SK-N-MC (cell line): ENCODE results near the gene CPOX.

ENCODE experiments used
- DNase-seq: peaks from one replicate; pipeline ENCODE4 v3.0.0-alpha.2; 2011; ENCODE audit warnings: low read depth, low spot score
- H3K27ac ChIP-seq: fragments of 200-600 bp; sonication (generic); 2 replicates; pipeline ENCODE4 v1.5.1; 2016; ENCODE audit warnings: mixed run types
- H3K36me3 ChIP-seq: fragments of 200-600 bp; sonication (generic); 2 replicates; pipeline ENCODE4 v1.6.1; 2017; ENCODE audit warnings: antibody characterized with exemption, low read length, mixed read lengths; ENCODE audit not compliant: insufficient read depth
- H3K4me3 ChIP-seq: fragments of 200-600 bp; sonication (generic); 2 replicates; pipeline ENCODE4 v1.5.1; 2016
- H3K9ac ChIP-seq: fragments of 200-600 bp; sonication (generic); 2 replicates; pipeline ENCODE4 v1.8.0; 2017; ENCODE audit warnings: mixed run types, mixed read lengths; ENCODE audit not compliant: insufficient read length
- H3K9me3 ChIP-seq: fragments of 200-600 bp; sonication (generic); 2 replicates; pipeline ENCODE4 v1.6.1; 2017; ENCODE audit warnings: low read depth, mild to moderate bottlenecking, antibody characterized with exemption, low read length, moderate library complexity, mixed read lengths
- EZH2 ChIP-seq: fragments of 200-600 bp; sonication (generic); IDR thresholded peaks from one replicate; pipeline ENCODE4 v1.6.1; 2017; ENCODE audit warnings: antibody characterized with exemption
- FOXP2 ChIP-seq: optimal IDR thresholded peaks from 2 replicates; pipeline ENCODE3; 2011; ENCODE audit warnings: mild to moderate bottlenecking, moderate library complexity; ENCODE audit not compliant: insufficient read depth; ENCODE audit errors: extremely low read length, control extremely low read depth
- POLR2AphosphoS5 ChIP-seq: IDR thresholded peaks from 2 replicates; pipeline ENCODE4 v1.6.1; 2012; ENCODE audit warnings: mild to moderate bottlenecking, low read depth, low read length, borderline replicate concordance

Gene CPOX

DNA sequence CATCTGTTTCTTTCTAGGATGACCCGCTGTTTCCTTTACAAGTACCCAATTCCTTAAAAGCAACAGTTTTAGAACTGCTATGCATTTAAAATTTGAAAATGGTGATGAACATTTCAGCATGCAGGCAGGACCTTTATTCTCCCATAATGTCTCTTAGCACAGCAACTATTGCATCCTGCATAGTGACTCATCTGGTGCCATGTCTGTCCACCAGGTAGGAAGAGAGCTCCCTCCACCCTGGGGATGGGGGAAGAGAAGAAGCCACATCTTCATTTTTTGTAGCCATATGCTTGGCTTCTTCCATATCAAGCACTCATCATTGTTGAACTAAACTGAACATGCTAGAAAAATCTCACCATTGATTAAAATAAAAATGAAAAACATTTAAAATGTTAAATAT is 51.7 kb downstream of the CPOX start:
- Histone ChIP-seq H3K9me3 (no peaks in the 10 kb centered on the region), H3K9ac (no peak overlapping the region), H3K27ac (no peak overlapping the region), H3K36me3 (no peaks in the 10 kb centered on the region), H3K4me3 (no peak overlapping the region)
- TF ChIP-seq EZH2 (no peak), POLR2AphosphoS5 (no peak), FOXP2 (no peak)
- DNase-seq: no peak

DNA sequence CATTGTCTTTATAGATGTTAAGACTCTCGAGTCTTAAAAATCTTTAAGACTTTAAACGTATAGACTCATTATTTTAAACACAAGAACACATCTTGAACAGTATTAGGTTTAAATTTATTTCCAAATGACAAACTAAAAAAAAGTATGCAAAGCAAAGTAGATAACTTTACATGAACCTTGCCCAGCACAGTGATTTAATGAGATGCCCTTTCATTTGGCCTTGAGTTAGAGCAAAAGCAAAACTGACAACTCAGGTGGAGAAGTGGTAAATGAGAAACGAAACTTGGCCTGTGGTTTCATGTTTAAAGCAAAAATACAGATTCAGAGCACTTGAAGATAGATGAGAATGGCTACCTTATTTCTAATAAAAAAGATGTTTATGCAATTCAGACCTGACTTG is 53.1 kb downstream of the CPOX start:
- H3K4me3 ChIP-seq: no peak overlapping the region
- no peaks in the 10 kb centered on the region for H3K36me3 ChIP-seq
- H3K9ac ChIP-seq: no peak overlapping the region
- TF ChIP-seq FOXP2: no peak
- no peak for TF ChIP-seq EZH2
- TF ChIP-seq POLR2AphosphoS5: no peak
- H3K27ac ChIP-seq: no peak overlapping the region
- DNase-seq: no peak
- no peaks in the 10 kb centered on the region for H3K9me3 ChIP-seq

DNA sequence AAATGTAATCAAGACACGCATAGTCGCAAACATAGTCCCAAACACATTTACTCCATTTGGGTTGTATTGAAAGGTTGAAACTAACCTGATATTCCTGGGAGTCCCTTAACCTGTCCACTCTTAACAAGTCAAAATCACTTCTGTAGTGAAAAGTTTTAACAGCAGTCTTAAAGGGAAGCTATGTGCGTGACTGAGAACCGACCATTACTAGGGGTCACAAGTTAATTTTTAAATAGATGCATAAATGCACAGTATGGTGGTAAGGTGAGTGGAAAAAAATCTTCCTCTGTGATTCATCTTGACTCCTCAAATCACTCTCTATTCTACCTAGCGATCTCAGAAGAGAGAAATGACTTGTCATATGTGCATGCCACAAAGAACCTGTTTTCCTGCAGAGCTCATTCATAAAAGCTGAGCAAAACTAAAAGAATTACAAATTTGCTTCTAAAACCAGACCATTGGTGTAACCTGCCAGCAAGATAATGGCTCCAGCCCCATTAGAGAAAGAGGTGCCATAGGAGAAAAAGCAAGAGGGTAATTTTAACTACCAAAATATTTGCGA is 56.9 kb downstream of the CPOX start:
- no peaks in the 10 kb centered on the region for H3K9me3 ChIP-seq
- H3K27ac ChIP-seq: no peak overlapping the region
- H3K9ac ChIP-seq: no peak overlapping the region
- H3K4me3 ChIP-seq: no peak overlapping the region
- no peak for DNase-seq
- TF ChIP-seq EZH2: no peak
- TF ChIP-seq POLR2AphosphoS5: no peak
- no peak for TF ChIP-seq FOXP2
- H3K36me3 ChIP-seq: no peaks in the 10 kb centered on the region

DNA sequence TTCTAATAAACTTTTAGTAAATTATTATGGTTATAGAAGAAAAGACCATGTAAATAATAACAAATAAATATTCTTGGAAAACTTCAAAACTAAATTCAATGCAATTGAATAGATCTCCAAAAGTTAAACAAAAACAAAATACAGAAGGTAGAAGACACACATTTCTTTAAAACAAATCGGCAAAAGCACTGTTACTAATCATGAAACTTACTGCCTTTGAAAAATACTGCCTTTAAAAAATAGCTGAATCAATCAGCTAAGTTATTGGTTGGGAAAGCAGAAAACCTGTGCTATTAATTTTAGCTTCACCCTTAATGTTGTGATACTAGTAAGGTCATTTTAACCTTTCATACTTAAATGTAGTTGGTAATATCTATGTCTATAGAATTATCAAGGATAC is 58.7 kb downstream of the CPOX start:
- TF ChIP-seq POLR2AphosphoS5 (no peak), FOXP2 (no peak), EZH2 (no peak)
- no peak overlapping the region for H3K4me3 ChIP-seq
- no peak overlapping the region for H3K9ac ChIP-seq

DNA sequence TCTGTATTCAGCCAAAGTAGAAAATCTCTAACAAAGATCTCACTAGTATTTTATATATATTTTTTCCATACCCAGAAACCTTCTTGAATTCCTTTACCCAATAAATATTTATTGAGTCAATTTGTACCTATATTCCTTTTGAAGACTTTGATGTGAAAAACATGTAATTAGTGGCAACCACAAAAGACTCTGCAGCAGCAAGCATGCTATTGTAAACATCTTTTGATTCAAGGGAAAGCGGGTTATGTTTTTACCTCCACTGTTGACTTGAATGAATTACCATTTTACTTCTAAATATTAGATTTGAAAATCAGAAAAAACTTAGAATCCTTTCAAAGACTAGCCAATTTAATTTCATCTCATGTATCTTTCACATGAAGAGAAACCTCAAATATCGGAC is 59.2 kb downstream of the CPOX start:
- Histone ChIP-seq H3K27ac (no peak overlapping the region), H3K4me3 (no peak overlapping the region), H3K9me3 (no peaks in the 10 kb centered on the region), H3K36me3 (no peaks in the 10 kb centered on the region), H3K9ac (no peak overlapping the region)
- no peak for DNase-seq
- no peak for TF ChIP-seq EZH2
- TF ChIP-seq POLR2AphosphoS5: no peak
- no peak for TF ChIP-seq FOXP2

More for the DNA sequence above, 58.7 kb downstream of the CPOX start:
- Histone ChIP-seq H3K9me3 (no peaks in the 10 kb centered on the region), H3K36me3 (no peaks in the 10 kb centered on the region), H3K27ac (no peak overlapping the region)
- no peak for DNase-seq

DNA sequence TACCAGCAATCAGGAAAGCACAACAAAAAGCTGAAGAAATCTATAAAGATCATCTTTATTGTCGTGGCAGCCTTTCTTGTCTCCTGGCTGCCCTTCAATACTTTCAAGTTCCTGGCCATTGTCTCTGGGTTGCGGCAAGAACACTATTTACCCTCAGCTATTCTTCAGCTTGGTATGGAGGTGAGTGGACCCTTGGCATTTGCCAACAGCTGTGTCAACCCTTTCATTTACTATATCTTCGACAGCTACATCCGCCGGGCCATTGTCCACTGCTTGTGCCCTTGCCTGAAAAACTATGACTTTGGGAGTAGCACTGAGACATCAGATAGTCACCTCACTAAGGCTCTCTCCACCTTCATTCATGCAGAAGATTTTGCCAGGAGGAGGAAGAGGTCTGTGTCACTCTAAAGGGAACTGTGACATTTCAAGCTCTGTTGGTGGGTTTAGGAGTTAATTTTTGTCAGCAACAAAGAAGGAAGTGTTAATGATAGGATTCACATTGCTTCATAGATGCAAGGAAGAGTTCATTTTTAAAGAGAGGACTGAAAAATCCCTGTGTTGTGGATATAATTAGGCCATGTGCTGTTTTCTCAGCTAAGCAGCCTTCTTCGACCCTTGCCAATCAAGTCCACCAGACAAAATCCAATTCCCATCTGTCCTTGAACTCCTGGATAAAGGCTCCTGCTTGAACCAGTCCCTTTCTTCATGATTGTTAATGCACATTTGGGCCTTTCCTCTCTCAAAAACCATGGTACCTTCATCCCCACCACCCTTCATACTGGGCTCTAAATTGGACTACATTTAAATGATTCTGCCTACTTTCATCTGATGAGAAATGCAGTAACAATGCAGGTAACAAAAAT is 60.5 kb downstream of the CPOX start:
- H3K4me3 ChIP-seq: no peak overlapping the region
- TF ChIP-seq EZH2 (no peak), POLR2AphosphoS5 (no peak), FOXP2 (no peak)
- no peak overlapping the region for H3K27ac ChIP-seq
- H3K9ac ChIP-seq: no peak overlapping the region
- DNase-seq: no peak
- no peaks in the 10 kb centered on the region for H3K9me3 ChIP-seq
- H3K36me3 ChIP-seq: no peaks in the 10 kb centered on the region

DNA sequence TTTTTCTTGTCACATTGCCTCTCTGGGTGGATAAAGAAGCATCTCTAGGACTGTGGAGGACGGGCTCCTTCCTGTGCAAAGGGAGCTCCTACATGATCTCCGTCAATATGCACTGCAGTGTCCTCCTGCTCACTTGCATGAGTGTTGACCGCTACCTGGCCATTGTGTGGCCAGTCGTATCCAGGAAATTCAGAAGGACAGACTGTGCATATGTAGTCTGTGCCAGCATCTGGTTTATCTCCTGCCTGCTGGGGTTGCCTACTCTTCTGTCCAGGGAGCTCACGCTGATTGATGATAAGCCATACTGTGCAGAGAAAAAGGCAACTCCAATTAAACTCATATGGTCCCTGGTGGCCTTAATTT is 61.2 kb downstream of the CPOX start:
- H3K9me3 ChIP-seq: no peaks in the 10 kb centered on the region
- H3K9ac ChIP-seq: no peak overlapping the region
- TF ChIP-seq EZH2: no peak
- TF ChIP-seq FOXP2: no peak
- no peak for TF ChIP-seq POLR2AphosphoS5
- H3K36me3 ChIP-seq: no peaks in the 10 kb centered on the region
- DNase-seq: no peak
- H3K4me3 ChIP-seq: no peak overlapping the region
- no peak overlapping the region for H3K27ac ChIP-seq

DNA sequence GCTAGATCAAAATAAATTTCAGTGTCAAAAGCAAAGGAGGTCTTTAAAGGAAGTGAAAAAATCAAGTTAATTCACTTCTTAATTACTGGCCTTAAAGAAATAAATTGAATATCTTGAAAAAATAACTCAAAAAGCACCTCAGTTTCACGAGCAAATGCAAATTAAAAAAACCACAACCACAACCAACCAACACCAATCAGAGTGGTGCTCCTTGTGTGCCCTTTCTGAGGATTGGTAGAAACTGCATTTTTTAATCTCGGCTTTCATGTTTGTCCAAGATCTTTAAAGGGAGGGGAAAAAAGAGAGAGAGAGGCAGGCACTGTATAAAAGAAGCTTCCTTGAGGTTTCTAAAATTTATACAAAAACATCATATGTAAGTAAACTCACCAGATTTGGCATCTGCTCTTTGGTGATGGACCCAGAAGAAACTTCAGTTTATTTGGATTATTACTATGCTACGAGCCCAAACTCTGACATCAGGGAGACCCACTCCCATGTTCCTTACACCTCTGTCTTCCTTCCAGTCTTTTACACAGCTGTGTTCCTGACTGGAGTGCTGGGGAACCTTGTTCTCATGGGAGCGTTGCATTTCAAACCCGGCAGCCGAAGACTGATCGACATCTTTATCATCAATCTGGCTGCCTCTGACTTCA is 61.7 kb downstream of the CPOX start, which contains the start of gene GPR15:
Gene GPR15, plus strand, starts transcription at position 357 of the 653 bp plus-strand sequence. Its CDS starts 56 bp downstream, at position 413.
- H3K4me3 ChIP-seq: no peak within 1 kb of the TSS
- no peak within 1 kb of the TSS for H3K9ac ChIP-seq
- H3K27ac ChIP-seq: no peak within 1 kb of the TSS
- TF ChIP-seq POLR2AphosphoS5 (no peak), EZH2 (no peak), FOXP2 (no peak)
- no peaks in the 10 kb centered on the region for H3K9me3 ChIP-seq
- no peak for DNase-seq
- H3K36me3 ChIP-seq: no peaks in the 10 kb centered on the region
